ENCODE measurements around the gene NAT14.
"Not testable (repeated sequence)": the region's sequence is repeated elsewhere in the genome, so short reads cannot be mapped to it uniquely, and the experiment has no call there.

The NAT14 gene

DNA sequence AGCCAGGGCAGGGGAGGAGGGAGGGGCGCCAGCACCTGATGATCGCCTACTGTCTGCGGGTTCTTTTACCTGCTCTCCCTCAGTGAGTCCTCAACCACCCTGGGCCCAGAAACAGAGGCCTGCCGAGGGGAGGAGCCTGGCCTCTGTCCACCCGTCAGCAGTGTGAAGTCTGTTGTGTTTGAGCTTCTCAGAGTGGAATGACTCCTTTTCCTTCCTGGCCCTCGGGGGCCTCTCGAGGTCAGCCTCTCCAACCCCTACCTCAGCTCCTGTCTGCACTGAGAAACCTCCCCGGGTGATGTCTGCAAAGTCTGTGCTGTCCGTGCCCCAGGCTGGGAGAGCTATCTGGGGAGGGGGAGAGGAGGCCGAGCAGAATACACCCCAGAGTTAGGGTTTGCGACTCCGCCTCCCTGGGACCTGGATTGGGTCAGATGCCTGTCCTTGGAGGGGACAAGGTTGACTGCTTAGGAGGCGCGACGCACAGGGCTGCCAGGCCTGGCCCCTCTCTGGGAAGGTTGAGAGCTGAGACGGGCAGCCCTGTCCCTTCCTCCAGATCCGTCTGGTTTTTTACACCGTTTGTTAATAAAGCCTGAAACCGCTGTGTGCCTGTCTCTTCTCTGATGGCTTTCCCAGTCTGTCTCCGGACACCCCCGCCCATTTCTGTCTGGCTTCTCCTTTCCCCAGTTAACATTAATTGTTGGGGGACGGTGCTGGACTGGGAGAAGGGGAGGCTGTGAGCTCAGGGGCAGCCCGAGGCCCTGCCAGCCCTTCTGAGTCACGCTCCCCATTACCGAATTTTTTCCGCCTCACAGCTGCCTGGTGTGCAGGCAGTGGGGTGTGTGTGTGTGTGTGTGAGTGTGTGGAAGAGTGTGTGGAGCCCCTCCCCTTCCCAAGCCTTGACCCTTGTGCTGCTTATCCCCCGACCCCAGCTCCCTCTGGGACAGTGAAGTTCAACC is 2.3 kb downstream of the NAT14 start:
- no peak for DNase-seq (ENCODE audit: low spot score)

DNA sequence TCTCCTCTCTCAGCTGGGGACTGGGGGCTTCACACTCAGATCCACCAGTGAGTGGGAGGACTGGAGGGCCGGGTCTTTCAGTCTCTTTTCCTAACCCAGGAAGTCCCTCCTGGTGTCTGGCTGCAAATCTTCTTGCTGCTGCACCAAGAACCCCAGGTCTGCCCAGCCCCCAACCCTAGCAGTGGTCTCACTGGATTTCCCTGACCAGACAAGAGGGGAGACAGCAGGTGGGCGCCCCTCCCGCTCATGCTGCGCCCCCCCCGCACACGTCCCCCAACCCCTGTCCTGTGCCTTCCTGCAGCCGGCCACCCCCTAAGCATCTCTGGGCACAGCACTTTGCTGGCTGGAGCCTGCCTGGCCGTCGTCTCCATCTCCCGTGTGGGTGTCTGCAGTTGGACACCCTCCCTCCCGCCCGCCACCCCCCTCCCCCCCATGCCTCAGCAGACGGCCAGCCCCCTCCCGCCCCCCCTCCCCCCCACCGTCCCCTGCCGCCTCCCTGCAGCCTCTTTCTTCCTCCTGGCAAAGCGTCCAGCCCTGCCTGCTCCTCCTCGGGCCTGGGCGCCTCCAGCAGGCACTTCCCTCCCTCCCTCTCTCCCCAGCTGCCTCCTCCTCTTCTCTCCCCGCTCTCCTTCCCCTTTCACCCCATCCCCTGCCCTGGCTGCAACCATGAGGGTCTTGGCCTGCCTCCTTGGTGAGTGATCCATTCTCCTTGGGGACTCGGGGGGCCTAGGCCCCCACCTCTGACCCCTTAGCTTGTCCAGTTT is 3.1 kb downstream of the NAT14 start, which contains the start of gene SSC5D:
SSC5D (plus strand) TSS at position 513 of the 764 bp plus-strand sequence; CDS start at position 667, 154 bp downstream.
- DNase-seq (ENCODE audit: low spot score), result peak; percentile 41

DNA sequence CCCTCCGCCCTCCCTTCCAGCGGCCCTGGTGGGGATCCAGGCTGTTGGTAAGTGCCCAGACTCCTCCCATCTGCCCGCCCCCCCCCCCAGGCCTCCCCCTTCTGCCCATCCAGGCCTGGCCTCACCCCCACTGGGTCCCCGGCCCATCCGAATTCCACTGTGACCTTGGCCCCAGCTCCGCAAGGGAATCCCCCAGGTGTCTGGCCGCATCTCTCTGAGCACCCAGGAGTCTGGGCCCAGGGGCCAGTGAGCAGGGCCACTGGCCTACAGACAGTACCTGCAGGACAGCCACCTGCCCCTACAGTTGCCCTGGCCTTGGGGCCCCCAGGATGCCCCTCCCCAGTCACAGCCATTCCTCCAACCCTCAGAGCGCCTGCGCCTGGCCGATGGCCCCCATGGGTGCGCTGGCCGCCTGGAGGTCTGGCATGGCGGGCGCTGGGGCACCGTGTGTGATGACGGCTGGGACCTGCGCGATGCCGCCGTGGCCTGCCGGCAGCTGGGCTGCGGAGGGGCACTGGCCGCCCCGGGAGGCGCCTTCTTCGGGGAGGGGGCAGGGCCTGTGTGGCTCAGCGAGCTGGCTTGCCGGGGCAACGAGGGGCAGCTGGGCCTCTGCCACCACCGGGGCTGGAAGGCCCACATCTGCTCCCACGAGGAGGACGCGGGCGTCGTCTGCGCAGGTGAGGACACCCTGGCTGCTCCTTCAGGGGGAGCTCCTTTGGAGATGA is 4.2 kb downstream of the NAT14 start:
- DNase-seq (ENCODE audit: low spot score), result peak; percentile 40

DNA sequence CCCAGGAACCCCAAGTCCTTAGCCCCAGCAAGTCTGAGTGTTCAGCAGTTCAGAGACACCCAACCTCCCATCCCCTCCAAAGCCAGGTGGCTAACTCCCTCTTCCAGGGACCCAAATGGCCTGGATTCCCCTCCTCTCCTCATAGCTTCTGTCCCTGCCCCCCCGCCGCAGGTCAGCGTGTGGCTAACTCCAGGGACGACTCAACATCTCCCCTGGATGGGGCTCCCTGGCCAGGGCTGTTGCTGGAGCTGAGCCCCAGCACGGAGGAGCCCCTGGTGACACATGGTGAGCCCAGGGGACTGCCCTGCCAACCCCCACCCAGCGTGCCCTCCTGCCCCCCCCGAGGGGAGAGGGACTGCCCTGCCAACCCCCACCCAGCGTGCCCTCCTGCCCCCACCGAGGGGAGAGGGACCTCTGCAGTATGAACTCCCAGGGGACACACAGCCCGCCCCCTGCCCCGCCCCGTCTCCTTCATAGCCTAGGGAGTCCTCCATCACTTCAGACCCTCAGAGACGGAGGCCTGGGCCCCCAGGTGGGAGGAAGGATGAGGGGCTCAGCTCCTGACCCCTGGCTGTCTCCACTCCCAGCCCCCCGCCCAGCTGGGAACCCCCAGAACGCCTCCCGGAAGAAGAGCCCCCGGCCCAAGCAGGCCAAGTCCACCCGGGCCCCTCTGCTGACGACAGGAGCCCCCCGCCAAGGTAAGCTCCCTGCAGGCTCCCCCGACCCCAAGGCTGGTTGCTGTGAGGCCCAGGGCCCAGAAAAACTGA is 4.9 kb downstream of the NAT14 start:
- peak; percentile 30 for DNase-seq (ENCODE audit: low spot score)

DNA sequence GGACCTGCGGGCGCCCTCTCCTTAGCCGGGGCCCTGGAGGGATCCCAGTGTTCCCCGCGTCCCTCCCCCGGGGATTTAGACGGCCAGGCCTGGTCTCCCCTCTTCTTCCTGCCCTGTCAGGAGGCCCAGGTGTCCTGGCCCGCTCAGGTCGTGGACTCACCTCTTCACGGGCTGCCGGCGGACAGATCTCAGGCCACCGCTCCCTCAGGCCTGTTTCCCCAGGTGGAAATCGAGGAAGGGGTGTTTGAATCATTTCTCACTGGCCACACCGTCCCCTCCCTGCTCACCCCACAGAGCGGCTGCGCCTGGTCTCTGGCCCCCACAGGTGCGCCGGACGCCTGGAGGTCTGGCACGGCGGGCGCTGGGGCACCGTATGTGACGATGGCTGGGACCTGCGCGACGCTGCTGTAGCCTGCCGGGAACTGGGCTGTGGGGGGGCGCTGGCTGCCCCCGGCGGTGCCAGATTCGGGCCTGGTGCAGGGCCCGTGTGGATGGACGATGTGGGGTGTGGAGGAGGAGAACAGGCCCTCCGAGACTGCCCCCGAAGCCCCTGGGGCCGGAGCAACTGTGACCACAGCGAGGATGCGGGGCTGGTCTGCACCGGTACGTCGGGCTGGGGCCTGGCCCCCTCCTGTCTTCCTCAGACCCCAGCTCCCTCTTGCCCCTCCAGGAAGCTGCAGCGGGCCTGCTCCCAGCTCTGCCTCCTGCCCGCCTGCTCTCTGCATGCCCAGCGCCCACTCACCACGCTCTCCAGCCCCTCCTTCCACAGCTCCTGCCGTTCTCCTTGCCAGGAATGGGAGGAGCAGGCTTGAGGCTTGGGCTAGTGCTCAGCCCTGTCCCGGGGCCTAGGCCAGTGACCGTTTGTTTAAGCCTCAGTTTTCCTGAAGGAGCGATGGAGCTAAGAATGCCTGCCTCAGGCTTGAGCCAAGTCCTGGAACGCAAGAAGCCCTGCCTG is 5.8 kb downstream of the NAT14 start:
- peak; percentile 32 for DNase-seq (ENCODE audit: low spot score)

DNA sequence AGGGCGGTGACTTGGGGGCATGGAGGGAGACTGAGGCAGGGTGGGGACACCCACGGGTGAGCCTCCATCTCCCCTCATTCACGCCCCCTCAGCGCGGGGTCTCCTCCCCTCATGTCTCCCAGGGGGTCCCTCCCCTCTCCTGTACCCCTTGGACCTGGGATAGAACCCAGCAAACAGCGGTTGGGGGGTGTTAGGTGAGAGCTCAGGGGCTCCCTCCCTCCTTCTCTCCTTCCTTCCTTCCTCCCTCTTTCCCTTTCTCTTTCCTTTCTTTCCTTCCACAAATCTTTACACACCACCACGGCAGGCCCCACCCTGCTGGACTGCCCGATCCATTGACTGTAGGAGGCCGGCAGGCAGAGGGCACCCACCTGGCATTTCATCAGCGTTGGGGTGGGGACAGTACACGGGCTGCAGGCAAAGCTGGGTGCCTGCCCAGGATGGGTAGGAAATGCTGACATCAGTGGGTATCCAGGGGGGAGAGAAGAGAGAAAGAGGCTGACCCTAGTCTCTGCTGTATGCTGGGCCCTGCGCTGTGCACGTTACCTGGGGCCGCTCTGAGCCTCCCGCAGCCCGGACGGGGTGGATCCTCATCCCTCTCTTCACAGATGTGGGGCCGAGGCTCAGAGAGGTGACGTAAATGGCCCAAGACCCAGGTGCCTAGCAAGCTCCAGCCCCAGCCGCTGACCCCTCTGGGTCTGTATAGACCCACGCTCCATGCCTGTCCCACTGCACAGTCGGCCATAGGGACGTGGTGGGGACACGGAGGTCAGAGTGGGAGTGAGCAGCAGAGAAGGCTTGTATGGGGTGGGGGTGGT is 6.8 kb downstream of the NAT14 start:
- peak; percentile 29 for DNase-seq (ENCODE audit: low spot score)

DNA sequence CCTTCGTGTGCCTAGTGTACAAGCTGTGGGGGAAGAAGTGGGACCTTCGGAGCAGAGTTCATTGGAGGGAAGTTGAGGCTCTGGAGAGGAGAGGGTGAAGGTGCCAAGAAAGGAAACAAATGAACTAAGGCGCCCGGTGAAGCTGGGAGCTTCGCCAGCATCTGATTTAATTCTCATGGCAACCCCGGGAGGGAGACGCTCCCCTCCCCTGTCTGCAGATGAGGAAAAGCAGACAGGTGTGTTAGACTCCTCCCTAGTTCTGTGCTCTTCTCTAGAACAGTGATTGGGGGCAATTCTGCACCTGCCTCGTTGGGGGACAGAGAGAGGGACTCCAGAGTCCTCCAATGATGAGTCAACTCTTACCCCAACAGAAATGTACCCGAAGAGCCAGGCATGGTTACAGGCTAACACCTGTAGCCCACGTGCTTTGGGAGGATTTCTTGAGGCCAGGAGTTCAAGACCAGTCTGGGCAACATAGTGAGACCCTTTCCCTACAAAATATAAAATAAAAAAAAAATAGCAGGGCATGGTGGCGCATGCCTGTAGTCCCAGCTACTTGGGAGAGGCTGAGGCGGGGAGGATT is 7.5 kb downstream of the NAT14 start:
- peak; percentile 38 for DNase-seq (ENCODE audit: low spot score)

DNA sequence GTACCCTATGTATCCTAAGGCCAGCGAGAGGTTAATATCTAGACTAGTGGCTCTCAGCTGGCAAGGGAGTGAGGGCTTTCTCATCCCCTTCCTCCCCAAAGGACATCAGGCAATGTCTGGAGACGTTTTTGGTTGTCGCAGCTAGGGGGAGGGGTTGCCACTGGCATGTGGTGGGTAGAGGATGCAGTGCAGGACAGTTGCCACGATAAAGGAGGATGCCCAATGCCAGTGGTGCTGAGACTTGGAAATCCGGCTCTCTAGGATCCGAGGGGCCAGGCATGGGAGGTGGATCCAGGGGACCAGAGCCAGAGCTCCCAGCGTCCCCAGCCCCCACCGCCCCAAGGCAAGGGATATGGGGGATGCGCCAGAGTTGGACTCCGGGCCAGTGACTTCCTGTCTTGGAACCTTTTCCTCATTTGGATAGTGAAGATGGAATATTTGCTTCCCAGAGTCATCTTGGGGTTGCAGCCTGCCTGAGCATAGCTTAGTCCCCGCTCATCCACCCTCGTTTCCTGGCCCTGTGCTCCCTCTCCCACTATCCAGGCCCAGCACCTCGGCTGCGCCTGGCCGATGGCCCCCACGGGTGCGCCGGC is 8.2 kb downstream of the NAT14 start:
- DNase-seq (ENCODE audit: low spot score), result no peak

DNA sequence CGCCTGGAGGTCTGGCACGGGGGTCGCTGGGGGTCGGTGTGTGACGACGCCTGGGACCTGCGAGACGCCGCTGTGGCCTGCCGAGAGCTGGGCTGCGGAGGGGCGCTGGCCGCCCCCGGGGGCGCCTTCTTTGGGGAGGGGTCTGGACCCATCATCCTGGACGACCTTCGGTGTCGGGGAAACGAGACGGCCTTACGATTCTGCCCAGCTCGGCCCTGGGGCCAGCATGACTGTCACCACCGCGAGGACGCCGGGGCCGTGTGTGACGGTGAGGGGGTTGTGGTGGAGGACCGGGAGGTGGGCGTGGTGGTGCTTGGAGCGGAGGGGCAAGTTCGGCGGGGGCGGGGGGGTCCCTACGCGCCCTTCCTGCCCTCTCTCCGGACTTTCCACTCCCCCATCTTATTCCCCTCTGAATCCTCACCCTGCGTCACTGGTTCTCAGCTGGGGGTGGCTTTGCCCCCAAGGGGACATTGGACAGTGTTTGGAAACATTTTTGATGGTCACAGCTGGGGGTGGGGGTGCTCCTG is 8.7 kb downstream of the NAT14 start:
- DNase-seq (ENCODE audit: low spot score), result no peak

DNA sequence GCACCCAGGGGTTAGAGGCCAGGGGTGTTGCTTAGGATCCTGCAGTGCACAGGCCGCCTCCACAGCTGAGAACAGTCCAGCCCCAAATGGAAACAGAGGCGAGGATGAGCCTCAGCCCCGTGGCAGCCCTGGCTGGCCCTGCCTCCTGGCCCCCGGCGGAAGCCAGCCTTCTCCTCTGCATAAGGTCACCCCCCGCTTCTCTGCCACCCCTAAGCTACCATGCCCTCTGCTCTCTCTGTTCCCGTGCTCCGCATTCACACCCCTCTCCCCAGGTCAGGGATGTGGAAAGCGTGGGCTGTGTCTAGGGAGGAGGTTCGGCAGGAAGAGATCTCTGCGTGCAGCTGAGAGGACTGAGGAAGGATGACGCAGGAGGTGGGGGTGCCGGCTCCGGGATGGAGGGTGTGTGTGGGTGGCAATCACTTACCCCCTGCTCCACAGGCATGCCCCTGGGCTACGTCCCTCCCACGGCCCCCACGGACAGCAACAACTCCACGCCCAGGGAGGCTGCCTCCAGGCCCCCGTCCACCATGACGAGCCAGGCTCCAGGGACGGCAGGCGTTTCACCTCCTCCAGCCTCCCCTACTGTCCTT is 9.3 kb downstream of the NAT14 start:
- peak; percentile 33 for DNase-seq (ENCODE audit: low spot score)

DNA sequence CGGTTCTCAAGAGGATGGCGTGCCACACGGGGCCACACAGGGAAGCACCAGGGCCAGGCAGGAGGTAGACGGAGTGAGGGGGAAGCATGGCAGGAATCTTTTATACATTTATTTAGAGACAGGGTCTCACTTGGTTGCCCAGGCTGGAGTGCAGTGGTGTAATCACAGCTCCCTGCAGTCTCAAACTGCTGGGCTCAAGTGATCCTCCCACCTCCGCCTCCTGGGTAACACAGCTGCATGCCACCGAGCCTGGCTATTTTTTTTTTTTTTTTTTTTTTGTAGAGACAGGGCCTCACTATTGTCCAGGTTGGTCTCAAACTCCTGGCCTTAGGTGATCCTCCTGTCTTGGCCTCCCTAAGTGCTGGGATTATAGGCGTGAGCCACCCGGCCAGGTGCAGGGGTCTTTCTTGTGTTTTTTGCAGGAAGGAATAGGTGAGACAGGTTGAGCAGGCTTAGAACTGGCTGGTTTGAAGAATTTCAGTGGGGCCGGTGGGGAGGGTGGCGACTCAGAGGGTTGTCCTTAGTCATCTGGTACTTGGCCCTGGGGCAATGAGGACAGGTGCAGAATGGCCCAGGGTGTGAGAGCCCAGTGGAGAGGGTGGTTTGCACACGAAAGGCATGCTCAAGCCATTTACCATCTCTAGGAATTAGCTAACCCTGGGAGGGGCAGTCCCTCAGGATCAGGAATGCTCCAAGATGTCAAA is 10.8 kb downstream of the NAT14 start:
- DNase-seq (ENCODE audit: low spot score), result no peak

DNA sequence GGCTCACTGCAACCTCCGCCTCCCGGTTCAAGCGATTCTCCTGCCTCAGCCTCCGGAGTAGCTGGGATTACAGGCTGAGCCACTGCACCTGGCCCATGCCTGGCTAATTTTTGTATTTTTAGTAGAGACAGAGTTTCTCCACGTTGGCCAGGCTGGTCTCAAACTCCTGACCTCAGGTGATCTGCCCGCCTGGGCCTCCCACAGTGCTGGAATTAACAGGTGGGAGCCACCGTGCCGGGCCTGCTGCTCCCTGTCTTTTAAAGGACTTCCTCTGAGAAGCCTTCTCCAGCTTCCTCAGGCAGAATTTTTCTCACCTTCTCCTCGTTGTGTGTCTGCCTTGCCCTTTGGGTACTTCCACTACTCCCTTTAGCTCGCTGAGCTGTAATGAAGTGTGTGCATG is 11.8 kb downstream of the NAT14 start:
- not testable (repeated sequence) for DNase-seq (ENCODE audit: low spot score)

DNA sequence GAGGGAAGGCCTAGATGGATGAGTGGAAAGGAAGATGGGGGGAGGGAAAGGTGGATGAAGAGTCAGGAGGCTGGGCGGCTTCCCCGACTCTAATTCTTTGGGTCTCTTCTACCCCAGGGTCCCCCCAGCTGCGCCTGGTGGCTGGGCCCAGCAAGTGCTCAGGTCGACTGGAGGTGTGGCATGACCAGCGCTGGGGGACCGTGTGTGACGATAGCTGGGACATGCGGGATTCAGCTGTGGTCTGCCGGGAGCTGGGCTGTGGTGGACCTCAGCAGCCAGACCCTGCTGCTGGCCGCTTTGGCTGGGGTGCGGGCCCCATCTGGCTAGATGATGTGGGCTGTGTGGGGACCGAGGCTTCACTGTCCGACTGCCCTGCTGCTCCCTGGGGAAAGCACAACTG is 12.8 kb downstream of the NAT14 start:
- no peak for DNase-seq (ENCODE audit: low spot score)

DNA sequence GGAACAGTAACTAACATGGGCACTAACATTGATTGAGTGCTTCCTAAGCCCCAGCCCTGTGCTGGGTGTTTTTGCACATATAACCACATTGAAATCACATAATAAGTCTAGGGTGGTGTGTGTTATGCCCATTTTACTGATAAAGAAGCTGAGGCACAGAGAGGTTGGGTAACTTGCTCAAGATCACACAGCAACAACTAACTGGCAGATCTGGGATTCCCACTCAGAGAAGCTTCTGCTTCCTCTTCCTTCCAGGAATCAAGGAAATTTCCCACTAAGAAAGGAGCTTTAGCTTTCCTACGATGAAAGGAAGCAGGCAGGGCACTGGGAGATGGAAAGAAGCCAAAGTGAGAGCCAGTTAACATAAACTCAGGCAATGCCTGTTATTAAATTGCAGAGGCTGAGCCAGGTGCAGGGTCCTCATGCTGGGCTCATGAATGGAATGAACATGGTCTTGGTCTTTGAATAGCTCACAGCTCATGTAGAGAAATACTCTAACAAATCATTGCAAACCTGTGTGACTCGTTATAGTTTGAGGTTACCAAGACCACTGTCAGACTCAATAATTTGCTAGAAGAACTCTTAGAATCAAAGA is 13.4 kb downstream of the NAT14 start:
- DNase-seq (ENCODE audit: low spot score), result no peak

DNA sequence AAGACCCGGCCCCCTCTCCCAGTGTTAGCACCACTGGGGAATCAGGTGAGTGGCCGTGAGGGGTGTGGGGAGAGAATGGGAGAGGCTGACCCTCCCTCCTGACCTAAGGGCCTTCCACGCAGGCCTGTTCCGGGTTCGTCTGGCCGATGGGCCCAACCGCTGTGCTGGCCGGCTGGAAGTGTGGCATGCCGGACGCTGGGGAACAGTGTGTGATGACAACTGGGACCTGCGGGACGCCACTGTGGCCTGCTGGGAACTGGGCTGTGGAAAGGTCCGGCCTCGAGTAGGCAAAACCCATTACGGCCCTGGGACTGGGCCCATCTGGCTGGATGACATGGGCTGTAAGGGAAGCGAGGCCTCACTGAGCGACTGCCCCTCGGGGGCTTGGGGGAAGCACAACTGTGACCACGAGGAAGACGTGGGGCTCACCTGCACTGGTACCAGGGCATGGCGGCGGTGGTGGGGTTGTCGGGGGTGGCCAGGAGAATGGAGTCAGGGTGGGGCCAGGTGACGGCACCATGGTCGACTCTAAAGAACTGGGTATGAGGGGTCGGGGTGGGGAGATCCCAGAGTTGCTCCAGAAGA is 15.5 kb downstream of the NAT14 start:
- DNase-seq (ENCODE audit: low spot score), result no peak

DNA sequence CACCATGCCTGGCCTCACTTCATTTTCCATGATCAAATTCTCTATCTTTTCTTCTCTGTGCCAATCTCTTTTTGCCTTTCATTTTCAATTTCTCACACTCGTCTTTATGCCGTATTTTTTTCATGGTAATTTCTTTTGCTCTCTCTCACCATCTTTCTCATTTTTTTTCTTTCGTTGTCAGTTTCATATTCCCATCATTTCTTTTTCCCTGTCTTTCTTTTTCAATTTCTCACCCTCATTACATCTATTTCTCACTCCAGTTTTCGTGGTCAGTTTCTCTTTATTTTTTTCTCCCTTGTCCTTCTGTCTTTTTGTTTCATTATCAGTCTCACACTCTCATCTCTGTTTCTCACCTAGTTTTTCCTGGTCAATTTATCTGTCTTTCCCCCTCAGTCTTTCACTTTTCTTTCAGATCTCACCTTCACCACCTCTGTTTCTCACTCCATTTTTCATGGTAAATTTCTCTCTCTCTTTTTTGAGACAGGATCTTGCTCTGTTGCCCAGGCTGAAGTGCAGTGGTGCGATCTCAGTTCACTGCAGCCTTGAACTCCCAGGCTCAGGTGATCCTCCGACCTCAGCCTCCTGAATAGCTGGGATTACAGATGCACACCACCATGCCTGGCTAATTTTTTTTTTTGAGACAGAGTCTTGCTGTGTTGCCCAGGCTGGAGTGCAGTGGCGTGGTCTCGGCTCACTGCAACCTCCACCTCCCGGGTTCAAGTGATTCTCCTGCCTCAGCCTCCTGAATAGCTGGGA is 17.4 kb downstream of the NAT14 start:
- DNase-seq (ENCODE audit: low spot score), result no peak
